DMS53 treated with DMSO at 0.1 percent for 48 hours (cell line): ENCODE results near the gene CAMKK1.
A peak's percentile ranks its signal among the peaks of the same experiment; 100 is the strongest.

ENCODE experiments used
- DNase-seq: peaks from one replicate; lab custom pipeline; 2025; ENCODE audit not compliant: unreplicated experiment; lab: John Stamatoyannopoulos, UW

Gene CAMKK1

DNA sequence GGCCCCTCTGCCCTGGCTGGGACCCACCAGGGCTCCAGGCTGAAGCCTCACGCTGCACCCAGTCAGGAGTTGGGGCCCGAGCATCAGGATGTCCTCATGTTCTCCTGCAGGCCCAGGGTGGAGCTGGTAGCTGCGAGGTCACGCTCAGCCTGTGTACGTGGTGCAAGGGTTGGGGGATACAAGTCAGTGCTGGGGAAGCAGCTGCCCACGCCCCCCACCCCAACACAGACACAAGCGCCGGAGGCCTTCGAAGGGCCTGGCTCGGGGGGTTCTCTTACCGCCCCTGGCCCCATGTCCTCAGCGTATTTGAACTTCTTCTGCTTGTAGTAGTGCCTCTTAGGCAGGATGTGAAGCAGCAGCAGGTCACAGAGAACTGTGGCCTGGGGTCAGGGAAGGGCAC lies 4.9 kb upstream of the CAMKK1 start:
- DNase-seq: no peak

DNA sequence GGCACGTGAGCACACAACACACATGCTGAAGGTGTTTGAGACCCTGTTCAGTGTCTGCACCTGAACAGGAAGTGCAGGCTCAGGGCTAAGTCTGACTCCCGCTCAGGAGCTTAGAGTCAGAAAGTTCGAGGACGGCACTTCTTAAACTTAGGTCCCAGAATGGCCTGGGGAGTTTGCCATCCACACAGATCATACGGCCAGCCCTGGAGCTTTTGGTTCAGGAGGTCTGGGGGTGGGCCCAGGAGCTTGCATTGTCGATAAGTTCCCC lies 4.0 kb upstream of the CAMKK1 start:
- no peak for DNase-seq

DNA sequence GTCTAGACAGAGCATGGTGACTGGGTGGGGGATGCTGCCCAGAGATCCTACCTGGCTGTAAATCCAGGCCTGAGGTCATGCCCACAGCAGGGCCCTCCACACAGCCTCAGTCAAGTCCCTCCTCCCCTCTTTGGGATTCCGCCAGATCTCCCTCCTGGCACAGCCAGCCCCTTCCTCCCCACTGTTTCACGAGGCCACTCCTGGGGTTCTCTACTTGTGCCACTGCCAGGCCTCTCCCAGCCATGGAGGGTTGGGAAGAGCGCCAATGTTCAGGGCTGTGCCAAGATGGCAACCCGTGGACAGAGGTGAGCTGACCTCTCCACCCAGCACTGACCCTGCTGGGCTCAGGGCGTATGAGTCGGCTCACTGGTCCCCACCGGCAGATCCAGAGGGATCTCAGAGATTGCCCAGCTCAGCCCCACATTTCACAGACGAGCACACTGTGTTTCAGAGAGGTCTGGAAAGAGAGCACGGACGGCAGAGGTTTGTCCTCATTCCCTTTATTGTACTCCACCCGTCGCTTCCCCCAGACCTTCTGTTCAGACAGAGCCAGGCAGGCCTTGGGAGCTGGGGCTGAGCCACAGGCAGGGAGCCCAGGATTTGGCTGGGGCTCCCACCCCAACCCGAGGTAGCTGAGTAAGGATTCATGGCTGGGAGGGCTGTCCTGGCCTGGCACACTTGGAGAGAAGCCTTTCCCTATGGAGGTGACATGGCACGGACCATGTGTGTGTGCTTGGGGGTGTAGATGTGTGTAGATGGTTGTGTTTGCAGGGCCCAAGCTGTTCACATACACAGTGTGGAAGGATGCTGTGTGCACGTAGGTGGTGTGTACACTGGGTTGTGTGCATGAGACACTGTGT lies 3.5 kb upstream of the CAMKK1 start:
- no peak for DNase-seq

DNA sequence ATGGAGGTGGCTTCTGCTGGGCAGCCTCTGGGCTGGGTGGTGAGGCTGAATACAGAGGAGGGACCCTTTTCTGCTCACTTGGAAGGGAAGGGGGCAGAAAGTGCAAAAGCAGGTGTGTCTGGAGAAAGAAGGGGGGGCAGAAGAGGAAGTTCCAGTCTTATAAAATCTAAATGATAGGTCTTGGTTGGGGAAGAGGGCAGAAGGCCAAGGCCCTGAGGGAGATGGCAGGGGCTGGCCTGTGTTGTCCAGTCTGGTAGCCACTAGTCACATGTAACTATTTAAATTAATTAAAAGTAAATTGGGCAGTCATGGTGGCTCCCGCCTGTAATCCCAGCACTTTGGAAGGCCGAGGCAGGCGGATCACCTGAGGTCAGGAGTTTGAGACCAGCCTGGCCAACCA lies 2.5 kb upstream of the CAMKK1 start:
- DNase-seq: no peak

DNA sequence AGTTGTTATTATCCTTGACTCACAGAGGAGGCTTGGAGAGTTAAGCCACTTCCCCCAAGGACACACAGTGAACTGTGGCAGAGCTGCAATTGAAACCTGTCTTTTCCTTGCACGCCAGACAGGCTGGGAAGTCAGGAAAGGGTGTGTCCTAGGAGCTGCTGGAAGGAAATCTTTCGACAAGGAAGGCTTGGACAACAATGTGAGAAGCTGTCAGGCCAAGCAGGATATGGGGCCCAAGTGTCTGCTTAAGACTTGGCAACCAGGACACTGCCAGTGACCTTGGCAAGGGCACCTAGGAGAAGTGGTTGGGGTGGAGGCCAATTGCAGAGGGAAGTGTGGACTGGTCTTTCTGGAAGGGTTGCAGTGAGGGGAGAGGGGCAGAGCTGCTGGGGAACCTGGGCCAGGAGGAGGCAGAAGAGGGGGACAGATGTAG lies 2.1 kb upstream of the CAMKK1 start:
- DNase-seq: no peak

DNA sequence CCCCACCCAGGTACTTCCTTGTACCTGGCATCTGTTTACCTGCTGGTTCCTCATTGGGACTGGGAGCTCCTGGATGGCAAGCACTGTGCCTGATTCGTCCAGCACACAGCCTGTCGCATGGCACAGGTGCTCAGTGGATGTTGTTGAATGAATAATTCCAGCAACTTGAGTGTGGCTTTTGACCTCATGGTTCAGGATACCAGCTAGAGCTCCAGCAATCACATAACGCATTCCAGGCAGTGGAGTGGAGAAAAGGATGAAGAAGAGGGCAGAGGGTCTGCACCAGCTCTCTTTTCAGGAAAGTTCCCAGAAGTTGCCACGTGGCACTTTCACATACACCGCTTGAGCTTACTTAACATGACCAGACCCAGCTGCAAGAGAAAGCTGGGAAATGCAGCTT lies 1.3 kb upstream of the CAMKK1 start:
- no peak for DNase-seq

DNA sequence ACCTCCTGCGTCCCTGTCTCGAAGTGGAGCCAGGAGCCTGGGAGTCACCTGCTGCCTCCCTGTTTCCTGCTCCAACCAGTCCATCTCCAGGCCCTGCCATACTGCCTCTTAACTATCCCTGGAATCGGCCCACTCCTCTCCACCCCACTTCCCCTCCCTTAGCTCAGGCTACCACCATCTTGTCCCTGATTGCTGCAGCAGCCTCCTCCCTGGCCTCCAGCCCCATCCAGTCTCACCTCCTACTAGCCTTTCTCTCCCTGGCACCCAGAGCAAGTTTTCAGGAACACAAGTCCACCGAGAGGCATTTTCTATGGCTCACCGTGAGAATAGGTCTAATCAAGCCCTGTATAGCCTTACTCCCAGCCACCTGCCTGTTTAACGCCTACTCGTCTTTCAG lies 865 bp upstream of the CAMKK1 start:
- peak; percentile 55 for DNase-seq

DNA sequence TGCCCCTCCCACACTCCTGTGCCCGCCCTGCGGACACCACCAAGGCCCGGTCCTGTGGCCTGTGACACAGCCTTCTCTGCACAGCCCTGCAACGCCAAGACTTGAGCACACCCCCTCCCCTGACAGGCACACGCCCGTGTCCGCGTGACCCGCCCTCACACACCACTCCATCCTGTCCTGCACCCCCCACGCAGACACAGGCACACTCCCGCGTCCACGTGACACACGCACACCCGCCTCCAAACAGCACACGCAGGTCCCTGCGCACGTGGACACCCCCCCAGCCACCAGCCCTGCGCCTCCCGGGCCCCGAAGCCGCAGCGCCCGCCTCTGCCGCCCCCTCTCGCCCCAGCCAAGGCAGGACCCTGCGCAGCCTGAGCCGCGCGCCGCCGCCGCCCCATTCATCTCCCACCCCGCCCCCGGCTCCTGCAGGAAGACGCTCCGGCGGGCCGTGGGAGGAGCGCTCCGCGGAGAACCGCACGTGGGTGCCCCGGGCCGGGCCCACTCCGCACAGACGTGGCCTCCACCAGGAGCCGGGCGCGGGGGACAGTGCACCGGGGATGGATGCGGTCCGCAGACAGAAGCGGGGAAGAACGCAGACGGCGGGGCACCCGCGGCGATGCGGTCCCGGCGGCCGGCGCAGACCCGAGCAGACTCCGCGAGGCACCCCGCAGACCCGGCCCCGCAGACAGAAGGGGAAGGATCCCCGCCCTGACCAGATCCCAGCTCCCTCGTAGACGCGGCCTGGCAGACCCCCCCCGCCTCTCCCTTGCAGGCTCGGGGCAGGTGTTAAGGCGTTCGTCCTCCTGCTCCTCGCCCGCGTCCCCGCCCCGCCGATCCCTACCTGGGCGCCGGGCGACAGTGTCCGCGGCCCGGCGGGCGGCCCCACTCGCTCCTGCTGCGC lies 506 bp downstream of the CAMKK1 start:
- DNase-seq: peak; percentile 77

DNA sequence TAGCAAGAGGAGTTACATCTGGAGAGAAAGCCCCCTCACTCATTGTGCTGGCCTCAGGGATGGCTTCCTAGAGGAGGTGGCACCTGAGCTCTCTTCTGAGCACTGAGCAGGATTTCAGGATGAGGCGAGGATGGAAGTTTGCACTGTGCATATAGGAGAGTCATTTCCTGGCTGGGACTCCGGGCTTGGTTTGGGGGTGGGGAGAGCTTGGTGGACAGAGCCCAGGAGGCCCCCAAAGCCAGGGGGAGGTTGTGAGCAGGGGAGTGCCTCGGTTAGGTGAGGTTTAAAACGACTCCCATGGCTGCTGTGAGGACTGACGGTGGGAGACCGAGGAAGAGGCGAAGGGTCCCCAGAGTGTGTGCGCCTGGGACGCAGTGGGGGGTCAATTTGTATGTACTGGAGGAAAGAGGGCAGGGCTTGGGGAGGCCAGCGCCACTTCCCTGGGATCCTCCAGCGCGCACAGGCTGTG lies 1.2 kb downstream of the CAMKK1 start:
- peak; percentile 26 for DNase-seq

DNA sequence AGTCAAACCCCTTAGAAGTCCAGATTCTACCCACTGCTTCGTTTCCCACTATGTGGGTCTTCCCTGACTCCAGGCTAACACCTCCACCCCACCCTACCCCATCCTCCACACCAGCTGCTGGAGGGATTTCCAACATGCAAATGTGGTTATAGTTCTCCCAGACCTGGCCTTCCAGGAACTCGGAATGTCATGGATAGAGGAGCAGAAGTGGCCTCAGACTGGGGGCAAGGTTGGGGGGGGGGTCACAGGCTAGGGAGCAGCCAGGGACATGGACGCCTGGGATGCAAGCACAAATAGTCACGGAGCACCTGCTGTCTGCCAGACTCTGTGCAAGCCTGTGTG lies 2.0 kb downstream of the CAMKK1 start:
- no peak for DNase-seq

DNA sequence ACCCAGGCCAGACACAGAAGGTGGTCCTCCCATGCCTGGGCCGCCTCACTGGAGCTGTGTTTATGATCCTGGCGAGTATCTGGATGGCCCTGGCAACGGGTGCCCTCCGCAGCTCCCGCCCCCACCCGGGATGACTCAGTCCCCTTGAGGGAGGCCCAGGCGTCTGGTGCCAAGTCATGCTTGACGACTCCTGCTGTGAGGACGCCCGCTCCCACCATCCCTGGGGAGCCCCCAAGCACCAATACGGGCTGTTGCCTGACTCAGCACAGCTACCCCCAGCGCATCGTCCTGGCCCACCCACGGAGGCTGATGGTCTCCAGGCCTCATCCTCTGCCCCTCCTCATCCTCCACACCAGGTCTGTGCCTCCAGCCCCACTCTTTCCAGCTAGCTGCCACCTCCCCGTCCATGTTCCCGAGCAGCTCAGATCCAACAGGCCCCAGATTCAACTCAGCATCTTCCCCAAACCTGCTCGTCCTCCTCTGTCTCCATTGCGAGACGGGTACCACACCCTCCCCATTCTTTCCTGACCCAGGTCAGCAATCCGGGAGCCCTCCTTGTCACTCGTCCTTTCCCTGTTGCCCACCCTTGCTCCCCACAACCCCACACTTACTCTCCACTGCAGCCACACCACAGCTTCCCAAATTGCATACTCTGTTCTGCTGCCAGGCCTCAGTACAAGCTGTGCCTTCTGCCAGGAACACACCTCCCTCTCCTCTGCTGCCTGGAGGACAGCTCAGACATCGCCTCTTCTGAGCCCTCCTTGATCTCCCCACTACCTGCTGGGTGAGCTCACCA lies 2.6 kb downstream of the CAMKK1 start:
- DNase-seq: peak; percentile 73

DNA sequence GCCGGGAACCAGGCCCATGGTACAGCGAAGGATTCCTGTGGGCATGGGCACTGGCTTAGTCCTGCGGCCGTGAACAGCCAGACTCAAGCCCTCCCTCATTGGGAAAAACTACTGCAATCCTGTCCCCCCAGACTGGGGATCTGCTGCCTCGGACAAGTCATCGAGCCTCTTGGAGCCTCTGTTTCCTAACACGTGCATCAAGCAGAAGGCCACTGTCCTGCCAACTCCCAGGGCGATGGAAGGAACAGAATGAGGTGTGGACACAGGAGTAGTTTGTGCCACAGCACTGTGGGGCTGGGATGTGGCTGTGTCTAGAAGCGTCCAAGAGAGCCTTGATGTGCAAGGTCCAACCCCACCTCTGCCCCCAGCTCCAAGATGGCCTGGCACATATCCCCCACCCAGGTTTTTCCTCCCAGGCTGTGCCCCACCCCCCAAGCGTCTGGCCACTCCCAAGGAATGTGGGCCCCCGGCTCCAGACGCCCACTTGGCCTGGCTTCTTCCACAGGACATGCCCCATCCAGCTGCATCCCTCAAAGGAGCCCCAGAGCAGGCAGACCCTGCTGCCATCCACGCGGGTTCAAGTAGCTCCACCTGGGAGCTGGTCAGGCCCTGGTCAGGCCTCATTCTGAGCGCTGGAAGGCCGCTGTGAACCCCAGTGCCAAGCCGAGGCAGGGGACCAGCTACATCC lies 3.4 kb downstream of the CAMKK1 start:
- DNase-seq: no peak

DNA sequence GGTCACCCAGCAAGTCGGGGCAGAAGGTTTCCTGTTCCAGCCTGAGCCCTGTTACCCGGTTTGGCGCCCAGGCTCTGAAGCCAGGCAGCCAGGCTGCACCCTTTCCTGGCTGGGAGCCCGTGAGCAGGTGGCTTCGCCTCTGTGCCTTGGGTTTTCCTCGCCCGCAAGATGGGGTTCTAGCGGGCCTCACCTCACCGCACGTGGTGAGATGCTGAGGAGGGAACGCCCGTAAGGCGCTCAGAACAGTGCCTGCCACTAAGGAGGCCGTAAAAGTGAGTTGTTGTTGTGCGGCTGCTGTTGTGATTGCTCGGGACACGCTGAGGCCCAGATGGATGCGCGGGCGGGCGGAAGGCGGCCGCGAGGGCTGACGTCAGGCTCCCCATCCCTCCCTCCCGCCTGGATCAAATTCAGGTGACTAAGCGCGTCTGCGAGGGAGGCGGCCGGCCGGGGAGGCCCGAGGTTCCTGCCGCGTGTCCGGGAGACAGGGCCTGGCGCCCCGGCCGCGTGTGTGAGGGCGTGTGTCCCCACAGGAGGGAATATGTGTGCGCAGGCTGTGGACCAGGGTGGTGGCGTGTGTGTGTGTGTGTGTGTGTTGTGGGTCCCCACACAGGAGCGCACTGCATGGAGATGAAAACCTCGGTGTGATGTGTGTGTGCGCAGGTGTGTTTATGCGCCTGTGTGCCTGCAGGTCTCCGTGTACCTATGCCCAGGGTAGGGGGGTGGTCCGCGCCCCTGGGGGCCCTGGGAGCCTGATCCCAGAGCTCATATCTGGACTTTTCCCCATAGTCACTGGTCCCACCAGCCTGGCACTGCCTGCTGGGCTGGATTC lies 4.3 kb downstream of the CAMKK1 start:
- peak; percentile 74 for DNase-seq

DNA sequence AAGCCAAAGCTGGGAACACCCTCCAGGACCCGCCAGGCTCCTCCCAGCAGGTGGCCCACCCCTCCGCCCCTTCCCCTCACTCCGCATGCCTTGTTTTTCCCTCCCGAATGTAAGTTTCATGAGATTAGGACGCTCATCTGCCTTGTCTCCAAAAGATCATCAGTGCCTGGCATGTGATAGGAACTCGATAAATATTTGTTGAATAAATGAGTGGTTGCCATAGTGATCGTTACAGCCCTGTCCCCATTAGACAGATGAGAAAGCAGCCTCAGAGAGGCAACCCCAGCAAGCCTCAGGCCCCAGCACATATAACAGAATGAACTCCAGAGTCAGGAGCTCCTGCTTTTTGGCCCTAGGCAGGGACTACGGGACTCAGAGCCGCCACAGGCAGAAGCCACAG lies 5.0 kb downstream of the CAMKK1 start:
- DNase-seq: peak; percentile 34

DNA sequence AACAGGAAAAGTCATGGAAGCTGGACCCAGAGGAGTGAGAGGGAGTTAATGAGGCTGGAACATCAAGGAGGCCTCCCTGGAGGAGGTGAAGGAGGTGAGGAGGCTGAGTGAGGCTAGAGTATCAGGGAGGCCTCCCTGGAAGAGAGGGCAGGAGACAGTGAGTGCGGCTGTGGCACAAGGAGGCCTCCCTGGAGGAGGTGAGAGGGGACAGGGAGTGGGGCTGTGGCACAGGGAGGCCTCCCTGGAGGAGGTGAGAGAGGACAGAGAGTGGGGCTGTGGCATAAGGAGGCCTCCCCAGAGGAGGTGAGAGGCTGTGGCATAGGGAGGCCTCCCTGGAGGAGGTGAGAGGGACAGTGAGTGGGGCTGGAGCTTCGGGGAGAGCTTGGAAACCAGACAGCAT lies 5.5 kb downstream of the CAMKK1 start:
- no peak for DNase-seq

DNA sequence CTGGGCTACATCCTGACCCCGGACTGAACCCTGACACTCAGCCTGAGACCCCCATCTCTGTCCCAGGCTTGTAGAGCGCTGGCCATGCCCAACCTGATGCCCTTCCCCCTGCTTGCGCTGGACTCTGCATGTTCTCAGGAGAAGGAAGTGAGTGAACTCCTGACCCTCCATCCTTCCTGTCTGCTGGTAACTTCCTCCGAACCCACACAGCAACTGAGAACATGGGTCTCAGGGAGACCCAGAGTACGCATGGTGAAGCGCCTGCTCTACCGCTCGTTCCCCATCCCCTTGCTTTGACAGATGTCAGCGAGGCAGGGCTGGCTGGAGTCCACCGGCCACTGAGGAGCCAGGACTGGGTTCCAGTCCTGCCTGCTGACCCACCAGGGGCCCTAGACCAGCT lies 6.1 kb downstream of the CAMKK1 start:
- no peak for DNase-seq

DNA sequence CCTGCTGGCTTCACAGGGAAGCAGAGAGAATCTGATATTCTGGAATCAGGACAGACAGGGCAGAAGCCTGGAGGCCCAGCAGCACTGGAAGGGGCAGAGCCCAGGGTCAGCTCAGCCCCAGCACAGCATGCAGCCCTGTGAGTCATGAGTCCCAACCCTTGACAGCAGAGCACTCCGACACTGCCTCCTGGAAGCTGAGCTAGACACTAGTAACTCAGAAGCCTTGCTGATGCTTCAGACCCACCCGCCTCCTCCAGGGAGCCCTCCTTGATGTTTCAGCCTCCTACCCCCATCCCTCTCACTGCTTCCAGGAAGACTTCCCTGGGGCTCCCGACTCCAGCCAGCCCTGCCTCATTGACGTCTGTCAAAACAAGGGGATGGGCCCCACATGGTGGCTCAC lies 6.9 kb downstream of the CAMKK1 start:
- DNase-seq: no peak

DNA sequence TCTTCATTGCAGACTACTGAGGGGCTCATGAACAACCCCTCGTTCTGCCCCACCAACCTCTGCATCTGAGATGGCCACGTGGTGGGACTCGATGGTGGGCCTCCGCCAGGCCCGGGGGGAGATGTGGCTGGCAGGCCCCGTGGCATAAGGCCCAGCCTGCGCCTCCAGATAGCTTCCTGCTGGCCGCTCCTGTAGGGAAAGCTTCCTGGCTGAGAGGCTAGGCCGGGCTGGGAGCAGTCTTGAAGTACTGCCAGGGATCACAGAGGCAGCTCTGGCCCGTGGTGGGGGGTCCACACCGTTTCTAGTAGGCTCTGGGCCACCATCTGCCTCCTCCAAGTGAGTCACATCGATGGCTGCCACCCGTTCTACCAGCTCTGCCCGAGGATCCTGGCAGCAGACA lies 7.6 kb downstream of the CAMKK1 start:
- DNase-seq: no peak

DNA sequence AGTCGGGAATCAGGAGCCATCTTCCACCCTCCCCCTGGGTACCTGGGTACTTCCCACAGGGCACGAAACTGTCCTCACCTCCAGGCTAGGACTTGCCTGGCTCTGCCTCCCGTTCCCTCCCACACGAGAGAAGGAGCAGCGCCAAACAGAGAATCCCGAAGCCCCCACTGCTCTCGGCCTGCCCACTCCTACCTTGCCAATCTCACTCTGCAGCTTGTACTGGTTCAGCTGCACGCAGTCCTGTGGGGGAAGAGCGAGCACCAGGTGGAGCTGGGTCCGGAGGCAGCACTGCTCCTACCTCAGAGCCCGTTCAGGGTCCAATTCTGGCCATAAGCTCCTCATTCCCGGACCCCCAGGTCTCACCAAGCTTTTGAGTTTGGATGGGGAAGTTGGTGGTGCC lies 8.7 kb downstream of the CAMKK1 start:
- no peak for DNase-seq

DNA sequence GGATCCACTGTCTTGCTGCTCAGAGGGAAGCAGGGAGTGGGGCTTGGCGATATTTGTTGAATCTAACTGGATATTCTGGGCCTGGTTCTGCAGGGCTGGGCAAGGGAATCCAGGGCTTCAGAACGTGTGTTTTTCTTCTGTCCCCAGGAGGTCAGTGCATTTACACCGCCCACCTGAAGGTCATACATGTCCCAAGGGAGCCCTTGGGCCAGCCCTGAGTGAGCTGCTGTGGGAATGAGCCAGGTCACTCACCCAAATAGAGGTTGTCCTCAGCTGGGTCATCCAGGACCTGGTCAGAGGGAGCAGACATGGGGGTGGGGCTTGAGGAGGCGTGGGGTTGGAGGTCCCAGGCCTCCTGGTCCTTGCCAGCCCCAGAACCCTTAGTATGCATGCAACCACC lies 10.6 kb downstream of the CAMKK1 start:
- DNase-seq: no peak
